Testis (tissue), 2 donors: ENCODE results near the gene NKAIN2.

Source experiments
- CTCF ChIP-seq, 3 experiments: fragments of 450-650 bp in 2 of 3; fragments of 200-600 bp in 1 of 3; sonication (generic) in 1 of 3; IDR thresholded peaks; one replicate each; pipeline ENCODE4 v1.5.1; 2016 to 2019; ENCODE audit warnings: antibody characterized with exemption in 3 of 3, mild to moderate bottlenecking in 2 of 3, moderate library complexity in 1 of 3
- POLR2A ChIP-seq: fragments of 450-650 bp; IDR thresholded peaks from one replicate; pipeline ENCODE4 v1.6.1; 2017; ENCODE audit warnings: antibody characterized with exemption, mild to moderate bottlenecking, moderate library complexity

DNA sequence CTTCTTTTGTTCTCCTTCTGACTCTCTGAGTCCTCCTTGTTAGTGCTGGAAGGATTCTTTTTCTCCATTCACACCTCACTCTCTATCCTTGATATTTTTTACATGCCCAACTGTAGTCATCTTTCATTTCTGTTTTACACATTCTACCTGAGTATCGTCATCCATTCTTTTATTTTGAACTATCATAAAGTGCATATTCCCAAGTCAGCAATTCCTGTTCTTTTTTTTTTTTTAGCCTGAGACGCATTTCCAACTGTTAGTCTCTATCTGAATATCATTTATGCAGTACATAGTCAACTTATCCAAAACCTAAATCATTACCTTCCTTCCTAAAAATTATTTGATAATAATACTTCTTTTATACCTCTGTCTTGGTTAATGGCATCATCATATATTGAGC, 207.5 kb downstream of the NKAIN2 start:
- TF ChIP-seq CTCF (IDR thresholded peaks at IDR 0.05) (no peak), POLR2A (no peak)
